Endothelial cell of umbilical vein (primary cell): ENCODE data around the gene GPBP1L1. TPM values are rescaled to one million over a fixed set of nuclear protein-coding genes. Genes with fewer than 3 reads are reported as not detected.
A peak's percentile ranks its signal among the peaks of the same experiment; 100 is the strongest.

Experiments
- BruUV-seq: library from RNA; stranded (reverse); fragments of 400-500 nt; replicated peaks from 2 replicates; lab custom pipeline; 2021; lab: Mats Ljungman, UMichigan
- CTCF ChIA-PET: fragments of 300-600, 350-600 bp; sonication (Branson Sonifier 250); formaldehyde crosslinking; loops from one replicate; lab custom pipeline; 2021; ENCODE audit warnings: antibody characterized with exemption, inconsistent platforms; lab: Charles Lee
- POLR2A ChIA-PET: fragments of 300-600, 350-600 bp; sonication (Branson Sonifier 250); formaldehyde crosslinking; loops from one replicate; lab custom pipeline; 2021; ENCODE audit warnings: antibody characterized with exemption, inconsistent platforms; lab: Charles Lee
- DNase-seq: peaks from one replicate; pipeline ENCODE4 v3.0.0-alpha.2; 2011; ENCODE audit warnings: low read depth, low spot score
- FAIRE-seq: peaks from 2 replicates; lab custom pipeline; 2011; peaks lifted over from hg19 to GRCh38; lab: Jason Lieb, UNC
- H2AFZ ChIP-seq: 2 replicates; pipeline ENCODE4 v1.6.0; 2012; ENCODE audit warnings: low read depth, low read length, control low read depth, inconsistent platforms
- H3K27ac ChIP-seq: 2 replicates; pipeline ENCODE4 v1.5.1; 2011; ENCODE audit warnings: low read depth, mild to moderate bottlenecking, control low read depth, low read length, moderate library complexity; ENCODE audit not compliant: insufficient read depth
- H3K27me3 ChIP-seq, 2 experiments: 2 replicates each; pipeline versions ENCODE4 v1.6.0 to v1.6.1; 2011; ENCODE audit warnings: low read length in 2 of 2, mixed read lengths in 1 of 2; ENCODE audit not compliant: control insufficient read depth in 2 of 2, insufficient read depth in 2 of 2
- H3K36me3 ChIP-seq, 2 experiments: 2 replicates in 1 of 2; 3 replicates in 1 of 2; pipeline ENCODE4 v1.5.1; 2011; ENCODE audit warnings: low read length in 2 of 2, mild to moderate bottlenecking in 1 of 2, moderate library complexity in 1 of 2; ENCODE audit not compliant: control insufficient read depth in 2 of 2, insufficient read depth in 2 of 2; ENCODE audit errors: extremely low read depth in 1 of 2
- H3K4me1 ChIP-seq: 3 replicates; pipeline ENCODE4 v1.5.1; 2011; ENCODE audit warnings: mild to moderate bottlenecking, low read length; ENCODE audit not compliant: control insufficient read depth, insufficient read depth; ENCODE audit errors: extremely low read depth
- H3K4me2 ChIP-seq: 2 replicates; pipeline ENCODE4 v1.6.1; 2011; ENCODE audit warnings: low read length, control low read depth, mixed read lengths; ENCODE audit not compliant: insufficient read depth
- H3K4me3 ChIP-seq, 3 experiments: fragments of 200-600 bp in 1 of 3; sonication (generic), shearing (Covaris generic) in 1 of 3; replicated peaks in 1 of 3; 2 replicates each; pipeline ENCODE4 v1.5.1; 2011 to 2016; ENCODE audit warnings: control low read depth in 3 of 3, low read length in 3 of 3, mild to moderate bottlenecking in 2 of 3, inconsistent platforms in 1 of 3, low read depth in 1 of 3, moderate library complexity in 1 of 3; ENCODE audit not compliant: insufficient read depth in 1 of 3
- H3K79me2 ChIP-seq: 2 replicates; pipeline ENCODE4 v1.6.0; 2012; ENCODE audit warnings: low read length, inconsistent platforms; ENCODE audit not compliant: control insufficient read depth, insufficient read depth
- H3K9ac ChIP-seq: replicated peaks from 2 replicates; pipeline ENCODE3; 2011; ENCODE audit warnings: low read length, control low read depth; ENCODE audit not compliant: insufficient read depth; ENCODE audit errors: extremely low read depth
- H3K9me1 ChIP-seq: replicated peaks from 3 replicates; pipeline ENCODE4 v1.6.0; 2011; ENCODE audit warnings: mild to moderate bottlenecking, low read length; ENCODE audit not compliant: control insufficient read depth, insufficient read depth; ENCODE audit errors: extremely low read depth
- H3K9me3 ChIP-seq: replicated peaks from 2 replicates; pipeline ENCODE4 v1.5.1; 2012; ENCODE audit warnings: low read length, inconsistent platforms; ENCODE audit not compliant: control insufficient read depth, insufficient read depth
- H4K20me1 ChIP-seq: replicated peaks from 2 replicates; pipeline ENCODE3; 2011; ENCODE audit warnings: mild to moderate bottlenecking, low read length; ENCODE audit not compliant: control insufficient read depth, insufficient read depth; ENCODE audit errors: extremely low read depth
- EZH2 ChIP-seq: IDR thresholded peaks from 2 replicates; pipeline ENCODE4 v1.6.1; 2012; ENCODE audit warnings: borderline replicate concordance, low read depth, mild to moderate bottlenecking, moderate library complexity, low read length, inconsistent platforms; ENCODE audit not compliant: severe bottlenecking
- FOS ChIP-seq: IDR thresholded peaks from 2 replicates; pipeline ENCODE4 v1.6.1; 2011; ENCODE audit warnings: mild to moderate bottlenecking, low read length, moderate library complexity, borderline replicate concordance; ENCODE audit not compliant: insufficient read depth
- GATA2 ChIP-seq: IDR thresholded peaks from 2 replicates; pipeline ENCODE4 v1.7.0; 2011; ENCODE audit warnings: low read depth, mild to moderate bottlenecking, moderate library complexity, mixed read lengths, low read length; ENCODE audit not compliant: insufficient read length, insufficient read depth
- JUN ChIP-seq: IDR thresholded peaks from 2 replicates; pipeline ENCODE4 v1.6.1; 2011; ENCODE audit warnings: borderline replicate concordance, low read depth; ENCODE audit not compliant: insufficient read length, insufficient read depth
- MYC ChIP-seq: IDR thresholded peaks from one replicate; pipeline ENCODE4 v1.6.1; 2011; ENCODE audit warnings: mild to moderate bottlenecking, low read depth, low read length
- POLR2A ChIP-seq: IDR thresholded peaks from 2 replicates; pipeline ENCODE4 v1.6.1; 2012; ENCODE audit warnings: low read depth, mild to moderate bottlenecking, control low read depth, low read length
- POLR2AphosphoS5 ChIP-seq: IDR thresholded peaks from 2 replicates; pipeline ENCODE4 v1.6.1; 2012; ENCODE audit warnings: low read depth, mild to moderate bottlenecking, control low read depth, low read length, moderate library complexity; ENCODE audit not compliant: insufficient read depth
- dilution Hi-C: fragments of 300-500 bp; cut with MboI; formaldehyde crosslinking; loops from one replicate; pipeline ENCODE4 v1.15.0; 2019; ENCODE audit warnings: low sequenced_read_pairs; ENCODE audit not compliant: extremely low pct_ligation_motif_present
- intact Hi-C: fragments of 100-400 bp; cut with micrococcal nuclease; formaldehyde crosslinking; loops from one replicate; pipeline ENCODE4 v1.10.0; 2022
- polyA plus RNA-seq, 4 experiments: library from polyadenylated mRNA; depleted of rRNA in 3 of 4; stranded (reverse) in 3 of 4; unstranded in 1 of 4; fragments of >200 nt; gene quantifications; 2 replicates each; pipeline versions ENCODE4 v1.2.1 to v1.2.3, GENCODE V29; 2011 to 2012; ENCODE audit warnings: missing spikeins in 1 of 4
- total RNA-seq: library from RNA; stranded (reverse); gene quantifications from 2 replicates; pipeline ENCODE4 v1.2.3, GENCODE V29; 2021
- TF ChIP-seq, protein P1 (sequence below), 2 donors: IDR thresholded peaks; 1 replicate in 1 of 2; 2 replicates in 1 of 2; pipeline ENCODE4 v1.5.1; 2011; ENCODE audit warnings: low read length in 2 of 2, mild to moderate bottlenecking in 2 of 2, moderate library complexity in 2 of 2, control low read depth in 1 of 2, inconsistent platforms in 1 of 2, low read depth in 1 of 2; ENCODE audit not compliant: insufficient read depth in 1 of 2; ENCODE audit errors: extremely low read depth in 1 of 2
- TF ChIP-seq, protein P2 (sequence below): IDR thresholded peaks from 2 replicates; pipeline ENCODE4 v1.6.1; 2011; ENCODE audit not compliant: insufficient read depth, insufficient read length

GPBP1L1 gene
- total and polyA plus RNA-seq, 2 donors (not counting 3 experiments of a cell fraction or from before 2014, with no cell fraction given) = 35.0 to 89.7 TPM

DNA sequence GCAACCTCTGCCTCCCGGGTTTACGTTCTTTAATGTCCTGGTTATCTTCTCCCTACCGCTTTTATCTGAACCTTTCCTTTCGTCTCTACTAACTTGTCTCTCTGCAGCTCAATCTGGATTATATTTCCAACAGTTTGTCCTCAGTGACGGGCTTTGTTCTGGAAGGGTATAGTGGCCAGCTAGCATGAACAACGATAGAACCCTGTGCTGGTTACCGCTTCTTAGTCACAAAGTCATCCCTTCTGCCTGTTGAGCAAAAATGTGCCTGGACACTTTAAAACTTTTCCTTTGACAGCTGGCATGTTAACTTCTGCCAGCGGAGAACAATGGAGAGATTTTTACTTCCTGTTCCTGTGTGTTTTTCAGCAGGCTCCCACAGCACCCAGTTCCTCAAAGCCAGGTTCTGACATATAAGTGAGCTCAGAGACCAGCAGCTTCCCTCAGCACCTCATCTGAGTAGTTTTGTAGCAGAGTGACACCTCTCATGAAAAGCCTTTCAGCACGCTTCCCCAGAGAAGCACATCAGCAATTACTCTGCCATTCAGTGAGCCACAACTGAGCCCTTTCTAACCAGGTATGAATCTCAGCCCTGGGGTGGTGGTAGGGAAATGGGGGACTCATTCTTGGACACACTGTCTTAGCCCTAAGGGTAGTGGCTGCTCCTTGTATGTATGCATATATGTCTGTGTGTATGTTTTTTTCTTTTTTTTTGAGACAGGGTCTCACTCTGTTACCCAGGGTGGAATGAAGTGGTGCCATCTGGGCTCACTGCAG lies 38.9 kb downstream of the GPBP1L1 start:
- no peak overlapping the region for H3K4me2 ChIP-seq
- no peaks in the 10 kb centered on the region for H3K27me3 ChIP-seq
- POLR2A ChIA-PET = interaction anchor here (1.1 kb wide), 1 partner anchor 126 kb away, joined by 5 read pairs; the partner anchor contains the start of gene PRDX1
- peak; percentile 41 for DNase-seq
- peaks cover 9% of the 10 kb centered on the region for H3K4me1 ChIP-seq
- FAIRE-seq = peak; percentile 18
- H3K9ac ChIP-seq = no peak overlapping the region
- BruUV-seq = no TSS peak
- H3K9me3 ChIP-seq = no peaks in the 10 kb centered on the region
- H4K20me1 ChIP-seq = no peaks in the 10 kb centered on the region
- intact Hi-C loops (loop anchor here (5.0 kb wide), 1 partner anchor 235 kb away; no protein-coding TSS in a partner anchor), dilution Hi-C loops (no loop called here)
- H3K4me3 ChIP-seq = no peak overlapping the region
- TF ChIP-seq FOS (no peak), GATA2 (no peak), POLR2A (no peak), JUN (no peak), MYC (no peak), EZH2 (no peak), POLR2AphosphoS5 (no peak)
- TF ChIP-seq, protein P1, sequence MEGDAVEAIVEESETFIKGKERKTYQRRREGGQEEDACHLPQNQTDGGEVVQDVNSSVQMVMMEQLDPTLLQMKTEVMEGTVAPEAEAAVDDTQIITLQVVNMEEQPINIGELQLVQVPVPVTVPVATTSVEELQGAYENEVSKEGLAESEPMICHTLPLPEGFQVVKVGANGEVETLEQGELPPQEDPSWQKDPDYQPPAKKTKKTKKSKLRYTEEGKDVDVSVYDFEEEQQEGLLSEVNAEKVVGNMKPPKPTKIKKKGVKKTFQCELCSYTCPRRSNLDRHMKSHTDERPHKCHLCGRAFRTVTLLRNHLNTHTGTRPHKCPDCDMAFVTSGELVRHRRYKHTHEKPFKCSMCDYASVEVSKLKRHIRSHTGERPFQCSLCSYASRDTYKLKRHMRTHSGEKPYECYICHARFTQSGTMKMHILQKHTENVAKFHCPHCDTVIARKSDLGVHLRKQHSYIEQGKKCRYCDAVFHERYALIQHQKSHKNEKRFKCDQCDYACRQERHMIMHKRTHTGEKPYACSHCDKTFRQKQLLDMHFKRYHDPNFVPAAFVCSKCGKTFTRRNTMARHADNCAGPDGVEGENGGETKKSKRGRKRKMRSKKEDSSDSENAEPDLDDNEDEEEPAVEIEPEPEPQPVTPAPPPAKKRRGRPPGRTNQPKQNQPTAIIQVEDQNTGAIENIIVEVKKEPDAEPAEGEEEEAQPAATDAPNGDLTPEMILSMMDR (IDR thresholded peaks at IDR 0.05; ENCODE audit: extremely low read depth in 1 of 2, insufficient read depth in 1 of 2, low read depth in 1 of 2, low read length in 2 of 2) = no peak
- TF ChIP-seq, protein P2, sequence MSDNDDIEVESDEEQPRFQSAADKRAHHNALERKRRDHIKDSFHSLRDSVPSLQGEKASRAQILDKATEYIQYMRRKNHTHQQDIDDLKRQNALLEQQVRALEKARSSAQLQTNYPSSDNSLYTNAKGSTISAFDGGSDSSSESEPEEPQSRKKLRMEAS = no peak
- H3K9me1 ChIP-seq = no peaks in the 10 kb centered on the region
- CTCF ChIA-PET = interaction anchor here (1.0 kb wide), 1 partner anchor 234 kb away, joined by 4 read pairs; no protein-coding TSS in a partner anchor
- peaks cover 9 to 10% of the 10 kb centered on the region in 2 experiments for H3K36me3 ChIP-seq
- H2AFZ ChIP-seq = no peak overlapping the region
- H3K27ac ChIP-seq = no peak overlapping the region
- H3K79me2 ChIP-seq = peaks cover 12% of the 10 kb centered on the region
